GM12878 (cell line): ENCODE data around the gene SORL1. TPM values are rescaled to one million over a fixed set of nuclear protein-coding genes. Genes with fewer than 3 reads are reported as not detected.

Experiments
- IRF4 ChIP-seq: IDR thresholded peaks from 2 replicates; pipeline ENCODE4 v1.6.1; 2011; ENCODE audit warnings: low read depth, low read length
- SREBF1 ChIP-seq: IDR thresholded peaks from 2 replicates; pipeline ENCODE4 v1.6.1; 2012; ENCODE audit warnings: mild to moderate bottlenecking, low read length
- SREBF2 ChIP-seq: IDR thresholded peaks from 2 replicates; pipeline ENCODE4 v1.6.1; 2012; ENCODE audit warnings: mild to moderate bottlenecking, low read length
- SUPT20H ChIP-seq: IDR thresholded peaks from 2 replicates; pipeline ENCODE4 v1.6.1; 2011; ENCODE audit warnings: low read depth, mild to moderate bottlenecking, low read length, moderate library complexity, borderline replicate concordance; ENCODE audit not compliant: control insufficient read depth
- polyA plus RNA-seq, 11 experiments: library from polyadenylated mRNA; depleted of rRNA in 4 of 11; unstranded in 6 of 11; stranded (reverse) in 5 of 11; fragments of >200 nt; fragmentation: Nextera tagmentation in 4 of 11; fragmentation: Illumina TruSeq in 1 of 11; extraction: Ambion mirVana in 4 of 11; extraction: Trizol in 1 of 11; gene quantifications; 1 replicate in 1 of 11; 2 replicates in 10 of 11; pipeline versions ENCODE4 v1.2.1 to v1.2.3, GENCODE V29; 2011 to 2016; ENCODE audit warnings: inconsistent platforms in 2 of 11, missing spikeins in 2 of 11, low read depth in 1 of 11
- total RNA-seq, 4 experiments: library from RNA; depleted of rRNA in 3 of 4; stranded (reverse); fragments of >200 nt in 3 of 4; fragmentation: Illumina TruSeq in 1 of 4; extraction: Trizol in 1 of 4; gene quantifications; 2 replicates each; pipeline versions ENCODE4 v1.2.1 to v1.2.3, GENCODE V29; 2013 to 2021
- TF ChIP-seq, protein P1 (sequence below): fragments of 450-650 bp; formaldehyde crosslinking; IDR thresholded peaks from 2 replicates; pipeline ENCODE4 v1.4.0; 2020; ENCODE audit warnings: mild to moderate bottlenecking, moderate library complexity
- TF ChIP-seq, protein P2 (sequence below): fragments of 450-650 bp; formaldehyde crosslinking; IDR thresholded peaks from 2 replicates; pipeline ENCODE4 v1.5.0; 2022; ENCODE audit warnings: mild to moderate bottlenecking, missing genetic modification characterization

SORL1 gene
- total and polyA plus RNA-seq, 10 of the 15 experiments (the other 5 are each of a cell fraction or from before 2014, with no cell fraction given): 20.2 to 107 (median 59.9) TPM

DNA sequence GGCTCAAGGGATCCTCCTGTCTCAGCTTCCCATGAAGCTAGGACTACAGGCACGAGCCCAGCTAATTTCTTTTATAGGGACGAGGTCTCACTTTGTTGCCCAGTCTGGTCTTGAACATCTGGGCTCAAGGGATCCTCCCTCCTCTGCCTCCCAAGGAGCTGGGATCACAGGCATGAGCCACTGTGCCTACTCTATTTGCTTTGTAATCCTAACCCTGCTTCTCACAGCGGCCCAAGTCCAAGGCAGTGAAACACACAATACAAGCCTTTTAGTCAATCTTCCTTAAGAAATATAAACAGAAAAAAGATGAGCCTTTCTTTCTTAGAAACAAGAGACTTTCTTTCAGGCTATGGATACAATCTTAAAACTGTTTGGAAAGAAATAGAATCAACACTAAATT lies 115.9 kb downstream of the SORL1 start (continued):
- TF ChIP-seq, protein P1, sequence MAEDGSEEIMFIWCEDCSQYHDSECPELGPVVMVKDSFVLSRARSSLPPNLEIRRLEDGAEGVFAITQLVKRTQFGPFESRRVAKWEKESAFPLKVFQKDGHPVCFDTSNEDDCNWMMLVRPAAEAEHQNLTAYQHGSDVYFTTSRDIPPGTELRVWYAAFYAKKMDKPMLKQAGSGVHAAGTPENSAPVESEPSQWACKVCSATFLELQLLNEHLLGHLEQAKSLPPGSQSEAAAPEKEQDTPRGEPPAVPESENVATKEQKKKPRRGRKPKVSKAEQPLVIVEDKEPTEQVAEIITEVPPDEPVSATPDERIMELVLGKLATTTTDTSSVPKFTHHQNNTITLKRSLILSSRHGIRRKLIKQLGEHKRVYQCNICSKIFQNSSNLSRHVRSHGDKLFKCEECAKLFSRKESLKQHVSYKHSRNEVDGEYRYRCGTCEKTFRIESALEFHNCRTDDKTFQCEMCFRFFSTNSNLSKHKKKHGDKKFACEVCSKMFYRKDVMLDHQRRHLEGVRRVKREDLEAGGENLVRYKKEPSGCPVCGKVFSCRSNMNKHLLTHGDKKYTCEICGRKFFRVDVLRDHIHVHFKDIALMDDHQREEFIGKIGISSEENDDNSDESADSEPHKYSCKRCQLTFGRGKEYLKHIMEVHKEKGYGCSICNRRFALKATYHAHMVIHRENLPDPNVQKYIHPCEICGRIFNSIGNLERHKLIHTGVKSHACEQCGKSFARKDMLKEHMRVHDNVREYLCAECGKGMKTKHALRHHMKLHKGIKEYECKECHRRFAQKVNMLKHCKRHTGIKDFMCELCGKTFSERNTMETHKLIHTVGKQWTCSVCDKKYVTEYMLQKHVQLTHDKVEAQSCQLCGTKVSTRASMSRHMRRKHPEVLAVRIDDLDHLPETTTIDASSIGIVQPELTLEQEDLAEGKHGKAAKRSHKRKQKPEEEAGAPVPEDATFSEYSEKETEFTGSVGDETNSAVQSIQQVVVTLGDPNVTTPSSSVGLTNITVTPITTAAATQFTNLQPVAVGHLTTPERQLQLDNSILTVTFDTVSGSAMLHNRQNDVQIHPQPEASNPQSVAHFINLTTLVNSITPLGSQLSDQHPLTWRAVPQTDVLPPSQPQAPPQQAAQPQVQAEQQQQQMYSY (CRISPR knock-in tag): no peak
- no peak for TF ChIP-seq IRF4
- no peak for TF ChIP-seq SREBF1
- TF ChIP-seq, protein P2, sequence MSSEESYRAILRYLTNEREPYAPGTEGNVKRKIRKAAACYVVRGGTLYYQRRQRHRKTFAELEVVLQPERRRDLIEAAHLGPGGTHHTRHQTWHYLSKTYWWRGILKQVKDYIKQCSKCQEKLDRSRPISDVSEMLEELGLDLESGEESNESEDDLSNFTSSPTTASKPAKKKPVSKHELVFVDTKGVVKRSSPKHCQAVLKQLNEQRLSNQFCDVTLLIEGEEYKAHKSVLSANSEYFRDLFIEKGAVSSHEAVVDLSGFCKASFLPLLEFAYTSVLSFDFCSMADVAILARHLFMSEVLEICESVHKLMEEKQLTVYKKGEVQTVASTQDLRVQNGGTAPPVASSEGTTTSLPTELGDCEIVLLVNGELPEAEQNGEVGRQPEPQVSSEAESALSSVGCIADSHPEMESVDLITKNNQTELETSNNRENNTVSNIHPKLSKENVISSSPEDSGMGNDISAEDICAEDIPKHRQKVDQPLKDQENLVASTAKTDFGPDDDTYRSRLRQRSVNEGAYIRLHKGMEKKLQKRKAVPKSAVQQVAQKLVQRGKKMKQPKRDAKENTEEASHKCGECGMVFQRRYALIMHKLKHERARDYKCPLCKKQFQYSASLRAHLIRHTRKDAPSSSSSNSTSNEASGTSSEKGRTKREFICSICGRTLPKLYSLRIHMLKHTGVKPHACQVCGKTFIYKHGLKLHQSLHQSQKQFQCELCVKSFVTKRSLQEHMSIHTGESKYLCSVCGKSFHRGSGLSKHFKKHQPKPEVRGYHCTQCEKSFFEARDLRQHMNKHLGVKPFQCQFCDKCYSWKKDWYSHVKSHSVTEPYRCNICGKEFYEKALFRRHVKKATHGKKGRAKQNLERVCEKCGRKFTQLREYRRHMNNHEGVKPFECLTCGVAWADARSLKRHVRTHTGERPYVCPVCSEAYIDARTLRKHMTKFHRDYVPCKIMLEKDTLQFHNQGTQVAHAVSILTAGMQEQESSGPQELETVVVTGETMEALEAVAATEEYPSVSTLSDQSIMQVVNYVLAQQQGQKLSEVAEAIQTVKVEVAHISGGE (CRISPR knock-in tag): no peak
- no peak for TF ChIP-seq SREBF2
- no peak for TF ChIP-seq SUPT20H
